ENCODE results near the gene LRRC7. TPM values are rescaled to one million over a fixed set of nuclear protein-coding genes. Genes with fewer than 3 reads are reported as not detected.

LRRC7 gene
- total RNA-seq (1 to 10 TPM in 1 of 4 donors, under 1 TPM in 1, not detected in 2; 0.96 to 1.2 TPM), polyA plus RNA-seq (under 1 TPM; 0.33 to 0.94 (median 0.43) TPM)
- long read RNA-seq, donor 1: 0 reads
- long read RNA-seq, donor 2, partial matches to known transcripts: 1 of 1 reads
- long read RNA-seq, donor 2, other reads (novel, unspliced or antisense): 0 of 1 reads

DNA sequence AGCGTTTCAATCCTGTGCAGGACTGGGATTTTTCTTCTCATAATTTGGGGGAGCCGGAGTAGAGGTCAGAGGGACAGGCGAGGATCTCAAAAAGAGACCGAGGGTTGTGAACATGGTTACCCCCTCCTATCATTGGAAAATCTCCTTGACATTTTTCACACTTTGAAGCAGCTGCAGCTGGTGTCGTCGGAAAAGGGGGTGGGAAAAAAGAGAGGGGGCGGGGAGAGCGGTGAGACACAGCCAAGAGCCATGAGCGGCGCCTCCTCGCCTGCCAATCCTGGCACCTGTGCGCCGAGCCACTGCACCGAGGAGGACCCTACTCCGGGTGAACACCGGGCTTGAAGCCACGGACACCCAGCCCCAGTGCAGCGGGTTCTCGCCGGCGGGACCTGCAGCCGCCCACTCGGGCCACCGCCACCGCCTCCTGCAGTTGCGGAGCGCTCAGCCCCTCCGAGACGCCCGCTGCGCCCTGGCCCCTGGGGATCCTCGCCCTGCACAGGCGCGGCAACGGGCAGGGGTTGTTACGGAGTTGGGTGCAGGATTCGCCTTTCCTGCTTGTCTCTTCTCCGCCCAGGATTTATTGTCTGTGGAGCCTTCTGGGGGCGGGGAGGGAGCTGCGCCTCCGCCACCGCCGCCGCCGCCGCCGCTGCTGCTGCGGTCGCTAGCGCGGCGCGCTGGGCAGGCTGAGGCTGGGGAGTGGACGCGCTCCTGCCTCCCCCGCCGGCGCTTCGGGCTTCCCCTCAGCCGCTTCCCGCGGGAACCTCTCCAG lies at the start of gene LRRC7:
Gene LRRC7 (plus strand): TSS at position 271 of the 769 bp plus-strand sequence. CDS start 718 bp downstream, outside the sequence.
- intact Hi-C loops (cut with DNase I): no loop called here
- ATAC-seq: peak; percentile 51 to 75 (median 64)

DNA sequence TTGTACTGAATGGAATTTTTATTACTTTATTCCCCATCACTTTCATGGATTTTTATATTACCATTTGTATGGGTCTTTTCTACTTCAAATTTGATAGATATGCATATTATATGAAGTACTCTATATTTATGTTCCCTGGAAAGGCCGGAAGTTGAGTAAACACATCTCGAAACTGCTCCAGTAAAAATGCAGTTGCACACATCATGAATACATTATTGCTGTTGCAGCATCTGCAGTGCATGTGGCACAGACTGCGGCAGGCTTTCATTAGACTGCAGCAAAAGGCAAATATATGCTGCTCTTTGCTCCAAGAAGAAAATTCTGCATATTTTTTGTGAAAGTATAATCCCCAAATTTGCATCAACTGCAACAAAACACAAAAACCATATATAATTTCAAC lies 48.7 kb upstream of the LRRC7 start:
- WGBS, 3 donors: 84 to 88% (median 87%) methylated on average over 3 of the region's 3 CpGs
- Histone ChIP-seq H3K4me1 (no peaks in the 10 kb centered on the region), H3K4me3 (no peak overlapping the region), H3K27me3 (ENCODE audit: insufficient read depth in 3 of 3, low read length in 2 of 3) (no peaks in the 10 kb centered on the region), H3K36me3 (ENCODE audit: insufficient read depth in 1 of 2, low read depth in 1 of 2) (no peaks in the 10 kb centered on the region), H3K27ac (no peak overlapping the region), H3K9me3 (no peaks in the 10 kb centered on the region)
- ATAC-seq: no peak
- intact Hi-C loops (cut with DNase I): no loop called here
- TF ChIP-seq, protein P1, sequence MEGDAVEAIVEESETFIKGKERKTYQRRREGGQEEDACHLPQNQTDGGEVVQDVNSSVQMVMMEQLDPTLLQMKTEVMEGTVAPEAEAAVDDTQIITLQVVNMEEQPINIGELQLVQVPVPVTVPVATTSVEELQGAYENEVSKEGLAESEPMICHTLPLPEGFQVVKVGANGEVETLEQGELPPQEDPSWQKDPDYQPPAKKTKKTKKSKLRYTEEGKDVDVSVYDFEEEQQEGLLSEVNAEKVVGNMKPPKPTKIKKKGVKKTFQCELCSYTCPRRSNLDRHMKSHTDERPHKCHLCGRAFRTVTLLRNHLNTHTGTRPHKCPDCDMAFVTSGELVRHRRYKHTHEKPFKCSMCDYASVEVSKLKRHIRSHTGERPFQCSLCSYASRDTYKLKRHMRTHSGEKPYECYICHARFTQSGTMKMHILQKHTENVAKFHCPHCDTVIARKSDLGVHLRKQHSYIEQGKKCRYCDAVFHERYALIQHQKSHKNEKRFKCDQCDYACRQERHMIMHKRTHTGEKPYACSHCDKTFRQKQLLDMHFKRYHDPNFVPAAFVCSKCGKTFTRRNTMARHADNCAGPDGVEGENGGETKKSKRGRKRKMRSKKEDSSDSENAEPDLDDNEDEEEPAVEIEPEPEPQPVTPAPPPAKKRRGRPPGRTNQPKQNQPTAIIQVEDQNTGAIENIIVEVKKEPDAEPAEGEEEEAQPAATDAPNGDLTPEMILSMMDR (IDR thresholded peaks at IDR 0.05): no peak
- no peak for DNase-seq

More for the DNA sequence above, at the start of gene LRRC7:
- WGBS, 3 donors: 0 to 1% (median 0%) methylated on average over 39 to 62 of the region's 62 CpGs
- TF ChIP-seq, protein P1 (IDR thresholded peaks at IDR 0.05): no peak
- peaks cover 4% of the 10 kb centered on the region for H3K9me3 ChIP-seq
- DNase-seq: peak in 1 of 2 donors; percentile 68
- H3K36me3 ChIP-seq (ENCODE audit: insufficient read depth in 1 of 2, low read depth in 1 of 2): no peaks in the 10 kb centered on the region
- H3K27ac ChIP-seq: peak within 1 kb of the TSS; percentile 48
- H3K4me1 ChIP-seq: no peaks in the 10 kb centered on the region
- peak within 1 kb of the TSS; percentile 72 for H3K4me3 ChIP-seq
- H3K27me3 ChIP-seq (ENCODE audit: insufficient read depth in 3 of 3, low read length in 2 of 3): peaks cover 0 to 40% (median 10%) of the 10 kb centered on the region in 3 donors

DNA sequence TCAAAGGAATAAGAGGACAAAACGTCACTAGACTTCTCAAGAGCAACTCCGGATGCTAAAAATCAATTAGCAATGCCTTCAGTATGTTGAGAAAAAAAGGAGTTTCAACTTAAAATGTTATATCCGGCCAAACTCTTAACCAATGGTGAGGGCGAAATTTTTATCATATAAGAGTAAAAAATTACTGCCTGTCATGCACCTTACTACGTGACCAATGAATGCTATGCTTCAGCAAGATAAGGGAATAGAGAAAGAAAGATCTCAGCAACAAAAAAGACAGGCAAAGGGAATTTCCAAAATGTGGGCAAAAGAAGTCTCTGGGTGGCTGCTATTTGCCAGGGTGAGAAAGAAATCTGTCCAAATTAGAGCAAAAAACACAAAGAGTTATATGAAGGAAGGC lies 47.4 kb upstream of the LRRC7 start:
- Histone ChIP-seq H3K4me1 (no peaks in the 10 kb centered on the region), H3K9me3 (no peaks in the 10 kb centered on the region), H3K4me3 (no peak overlapping the region), H3K27me3 (ENCODE audit: insufficient read depth in 3 of 3, low read length in 2 of 3) (no peaks in the 10 kb centered on the region), H3K27ac (no peak overlapping the region), H3K36me3 (ENCODE audit: insufficient read depth in 1 of 2, low read depth in 1 of 2) (no peaks in the 10 kb centered on the region)
- intact Hi-C loops (cut with DNase I): no loop called here
- 35 to 59% (median 44%) methylated on average over 5 of the region's 5 CpGs for WGBS, 3 donors
- DNase-seq (no peak), ATAC-seq (no peak)
- TF ChIP-seq, protein P1 (IDR thresholded peaks at IDR 0.05): no peak

DNA sequence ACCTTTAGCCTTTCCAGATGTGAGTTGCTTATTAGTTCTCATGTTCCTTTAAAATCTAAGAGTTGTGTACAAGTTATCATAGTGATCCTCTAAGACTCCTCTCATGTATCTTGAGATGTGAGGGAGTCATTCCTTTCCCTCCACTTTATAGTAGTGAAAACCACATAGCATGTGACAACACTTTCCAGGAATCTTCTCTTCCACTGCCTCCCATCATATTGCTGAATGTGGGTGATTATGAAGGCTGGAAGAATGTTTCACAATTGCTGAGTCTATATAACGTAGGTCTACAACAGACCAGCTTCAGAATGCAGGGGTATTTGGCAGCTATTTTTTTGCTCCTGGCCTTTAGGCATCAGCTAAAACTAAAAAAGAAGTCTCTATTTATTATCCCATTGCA lies 44.7 kb upstream of the LRRC7 start:
- Histone ChIP-seq H3K4me1 (no peaks in the 10 kb centered on the region), H3K4me3 (no peak overlapping the region), H3K27me3 (ENCODE audit: insufficient read depth in 3 of 3, low read length in 2 of 3) (no peaks in the 10 kb centered on the region), H3K9me3 (no peaks in the 10 kb centered on the region), H3K36me3 (ENCODE audit: insufficient read depth in 1 of 2, low read depth in 1 of 2) (no peaks in the 10 kb centered on the region), H3K27ac (no peak overlapping the region)
- DNase-seq (no peak), ATAC-seq (no peak)
- 69 to 81% (median 76%) methylated on average over 1 of the region's 1 CpG for WGBS, 3 donors
- TF ChIP-seq, protein P1 (IDR thresholded peaks at IDR 0.05): no peak
- intact Hi-C loops (cut with DNase I): no loop called here

All from psoas muscle (tissue), 8 donors.